Measurements from ENCODE around the gene SBK1.

DNA sequence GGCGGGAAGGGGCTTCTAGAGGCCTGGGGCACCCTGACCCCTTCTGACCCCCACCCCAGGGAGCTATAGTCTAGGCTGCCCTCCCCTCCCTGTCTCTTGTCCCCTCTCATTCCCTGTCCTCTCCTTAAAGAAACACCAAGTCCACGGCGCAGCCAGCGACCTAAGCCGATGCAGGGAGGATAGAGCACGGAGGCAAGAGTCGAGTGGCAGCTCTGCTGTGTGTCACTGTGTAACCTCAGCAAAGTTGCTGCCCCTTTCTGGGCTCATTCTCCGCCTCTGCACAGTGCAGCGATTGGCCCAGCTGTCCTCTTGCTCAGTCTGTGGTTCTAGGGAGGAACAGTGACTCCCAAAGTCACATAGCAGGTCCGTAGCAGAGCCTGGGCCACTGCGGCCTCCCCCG is 36.5 kb upstream of the SBK1 start:
- TF ChIP-seq, protein P1, sequence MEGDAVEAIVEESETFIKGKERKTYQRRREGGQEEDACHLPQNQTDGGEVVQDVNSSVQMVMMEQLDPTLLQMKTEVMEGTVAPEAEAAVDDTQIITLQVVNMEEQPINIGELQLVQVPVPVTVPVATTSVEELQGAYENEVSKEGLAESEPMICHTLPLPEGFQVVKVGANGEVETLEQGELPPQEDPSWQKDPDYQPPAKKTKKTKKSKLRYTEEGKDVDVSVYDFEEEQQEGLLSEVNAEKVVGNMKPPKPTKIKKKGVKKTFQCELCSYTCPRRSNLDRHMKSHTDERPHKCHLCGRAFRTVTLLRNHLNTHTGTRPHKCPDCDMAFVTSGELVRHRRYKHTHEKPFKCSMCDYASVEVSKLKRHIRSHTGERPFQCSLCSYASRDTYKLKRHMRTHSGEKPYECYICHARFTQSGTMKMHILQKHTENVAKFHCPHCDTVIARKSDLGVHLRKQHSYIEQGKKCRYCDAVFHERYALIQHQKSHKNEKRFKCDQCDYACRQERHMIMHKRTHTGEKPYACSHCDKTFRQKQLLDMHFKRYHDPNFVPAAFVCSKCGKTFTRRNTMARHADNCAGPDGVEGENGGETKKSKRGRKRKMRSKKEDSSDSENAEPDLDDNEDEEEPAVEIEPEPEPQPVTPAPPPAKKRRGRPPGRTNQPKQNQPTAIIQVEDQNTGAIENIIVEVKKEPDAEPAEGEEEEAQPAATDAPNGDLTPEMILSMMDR (IDR thresholded peaks at IDR 0.05): no peak
- no peak for TF ChIP-seq POLR2A (IDR thresholded peaks at IDR 0.05)
